Measurements from ENCODE around the gene DNAJC11. TPM values are rescaled to one million over a fixed set of nuclear protein-coding genes. Genes with fewer than 3 reads are reported as not detected.

Gene DNAJC11
- polyA plus RNA-seq, 1 of the 3 experiments (the other 2 are of a cell fraction), result 38.2 TPM

GRCh38 chr1:6625584-6626149 lies 75.9 kb downstream of the DNAJC11 start:
- peak overlapping the region; percentile 77; the same call in 1 of the 2 replicates for H2AFZ ChIP-seq (ENCODE audit: low read depth)
- no peak for TF ChIP-seq REST (IDR thresholded peaks at IDR 0.05; ENCODE audit: low read depth, low read length)
- no peak for TF ChIP-seq RCOR1 (IDR thresholded peaks at IDR 0.05; ENCODE audit: low read length)
- TF ChIP-seq IRF3 (IDR thresholded peaks at IDR 0.05; ENCODE audit: low read depth, low read length), result no peak
- no peak for TF ChIP-seq SMC3 (IDR thresholded peaks at IDR 0.05; ENCODE audit: low read depth, low read length)
- TF ChIP-seq EP300 (IDR thresholded peaks at IDR 0.05; ENCODE audit: borderline replicate concordance in 1 of 2, low read depth in 1 of 2, low read length in 1 of 2), result no peak
- TF ChIP-seq TCF12 (IDR thresholded peaks at IDR 0.05), result no peak
- TF ChIP-seq GABPA (IDR thresholded peaks at IDR 0.05; ENCODE audit: low read depth), result no peak
- TF ChIP-seq MEF2A (IDR thresholded peaks at IDR 0.05; ENCODE audit: borderline replicate concordance, low read depth), result no peak
- TF ChIP-seq FOXM1 (IDR thresholded peaks at IDR 0.05; ENCODE audit: low read depth), result no peak
- no peak for TF ChIP-seq SIN3A (IDR thresholded peaks at IDR 0.05; ENCODE audit: borderline replicate concordance, low read depth, low read length)
- TF ChIP-seq ZBTB33 (IDR thresholded peaks at IDR 0.05; ENCODE audit: borderline replicate concordance, low read depth), result no peak
- TF ChIP-seq MAX (IDR thresholded peaks at IDR 0.05; ENCODE audit: low read depth), result no peak
- H3K79me2 ChIP-seq (ENCODE audit: insufficient read depth), result peaks cover 71% of the 10 kb centered on the region
- DNase-seq, result no peak
- ChIA-PET CTCF (interaction anchor here (0.5 to 3.1 kb wide), 3 partner anchors 9 to 12 kb away, joined by 3 to 8 read pairs (median 3); no protein-coding TSS in a partner anchor), POLR2A (no interaction called here)
- 16% methylated on average over 18 of the region's 32 CpGs for WGBS (ENCODE audit: low lambda C conversion rate)
- peak overlapping the region; percentile 72 to 82 for H3K4me3 ChIP-seq (ENCODE audit: low read depth in 2 of 2, low read length in 1 of 2)
- H3F3A ChIP-seq (replicated peaks; ENCODE audit: insufficient read depth), result peaks cover 23% of the 10 kb centered on the region
- H3K4me1 ChIP-seq (ENCODE audit: control insufficient read depth in 1 of 2, insufficient read depth in 2 of 2, low read depth in 1 of 2, low read length in 1 of 2), result peaks cover 0 to 5% of the 10 kb centered on the region in 2 experiments; a peak in 1 of 4 replicates
- peaks cover 16% of the 10 kb centered on the region; the same call in 1 of the 2 replicates for H4K20me1 ChIP-seq (ENCODE audit: insufficient read depth)
- no peaks in the 10 kb centered on the region for H3K9me3 ChIP-seq
- H3K4me2 ChIP-seq, result peak overlapping the region; percentile 76
- H3K9me2 ChIP-seq, result no peaks in the 10 kb centered on the region
- peaks cover 20 to 38% of the 10 kb centered on the region in 2 experiments for H3K36me3 ChIP-seq (replicated peaks in 1 of 2; ENCODE audit: control insufficient read depth in 1 of 2, insufficient read depth in 2 of 2, low read length in 1 of 2)
- no peaks in the 10 kb centered on the region for H3K27me3 ChIP-seq (ENCODE audit: insufficient read depth)
- peak overlapping the region; percentile 59 to 77; a peak in 2 of 4 replicates for H3K27ac ChIP-seq (ENCODE audit: low read depth in 2 of 2, low read length in 1 of 2)
- peak overlapping the region; percentile 70 for H3K9ac ChIP-seq

Data from SK-N-SH (cell line).